Esophagus mucosa (tissue), 1 donor: Measurements from ENCODE around the gene OMP. TPM values are rescaled to one million over a fixed set of nuclear protein-coding genes. Genes with fewer than 3 reads are reported as not detected.

ENCODE experiments used
- ATAC-seq: fragments of 200-7000 bp; cut with Tn5 transposase; one replicate; pipeline ENCODE4 v1.9.1; 2020
- total RNA-seq: library from RNA; stranded (reverse); gene quantifications from one replicate; pipeline ENCODE4 v1.2.4, GENCODE V29; 2023
- donor health status: DM: yes; HTN: yes; CAD: no.

The OMP gene
- total RNA-seq, 1 donor from 2014 or later: not detected

- ATAC-seq: no peak
These were observed 21.8 kb downstream of the OMP start for GRCh38 chr11:77124488-77124887.

GRCh38 chr11:77125191-77125590 is 22.6 kb downstream of the OMP start:
- ATAC-seq: no peak

GRCh38 chr11:77125695-77126094 is 23.1 kb downstream of the OMP start:
- ATAC-seq: no peak

GRCh38 chr11:77126156-77126775 is 23.6 kb downstream of the OMP start:
- ATAC-seq: no peak

DNA sequence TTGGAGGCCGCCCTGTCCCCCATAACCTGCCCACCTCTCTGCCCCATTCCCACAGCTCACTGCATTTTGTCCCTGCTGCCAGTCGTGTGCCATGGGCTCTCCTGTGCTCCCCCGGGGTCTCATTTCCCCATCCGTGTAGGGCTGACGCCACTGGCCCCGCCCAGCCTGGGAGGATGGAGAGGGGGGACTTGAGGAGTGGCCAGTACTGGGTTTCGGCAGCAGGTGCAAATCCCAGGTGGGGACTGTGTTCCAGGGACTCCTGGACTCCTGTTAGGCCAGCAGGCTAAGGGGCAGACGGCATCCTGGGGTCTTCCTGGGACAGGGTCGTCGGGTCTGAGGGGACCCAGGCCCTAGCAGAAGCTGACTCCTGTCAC is 24.2 kb downstream of the OMP start:
- ATAC-seq: peak; percentile 3

DNA sequence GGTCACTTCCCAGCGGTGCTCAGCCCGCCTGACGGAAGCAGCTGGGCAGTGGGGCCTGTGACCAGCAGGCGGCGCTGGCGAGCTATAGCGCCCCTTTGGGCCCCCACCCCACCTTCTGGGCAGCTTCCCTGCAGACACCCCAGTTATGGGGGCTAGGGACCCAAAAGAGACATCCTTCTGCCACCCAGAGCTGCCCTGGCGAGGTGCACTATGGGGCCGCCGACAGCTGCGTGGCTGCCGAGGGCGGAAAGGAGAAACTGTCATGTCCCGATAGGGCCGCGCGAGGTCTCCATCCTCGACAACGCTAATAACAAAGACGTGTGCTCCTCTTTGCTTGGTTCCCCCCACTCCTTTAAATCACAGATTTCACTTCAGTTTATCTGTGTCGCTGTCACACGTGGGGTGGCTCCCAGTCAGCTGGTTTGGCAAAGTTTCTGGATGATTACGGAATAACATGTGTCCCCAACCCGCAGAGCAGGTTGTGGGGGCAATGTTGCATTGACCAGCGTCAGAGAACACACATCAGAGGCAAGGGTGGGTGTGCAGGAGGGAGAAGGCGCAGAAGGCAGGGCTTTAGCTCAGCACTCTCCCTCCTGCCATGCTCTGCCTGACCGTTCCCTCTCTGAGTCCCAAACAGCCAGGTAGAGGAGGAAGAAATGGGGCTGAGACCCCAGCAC is 24.7 kb downstream of the OMP start:
- ATAC-seq: peak; percentile 50

GRCh38 chr11:77127920-77128691 is 25.5 kb downstream of the OMP start, which contains the start of gene MYO7A:
MYO7A (plus strand) TSS chr11:77128246; CDS start chr11:77130635, 2,389 bp downstream.
- peak; percentile 17 for ATAC-seq

DNA sequence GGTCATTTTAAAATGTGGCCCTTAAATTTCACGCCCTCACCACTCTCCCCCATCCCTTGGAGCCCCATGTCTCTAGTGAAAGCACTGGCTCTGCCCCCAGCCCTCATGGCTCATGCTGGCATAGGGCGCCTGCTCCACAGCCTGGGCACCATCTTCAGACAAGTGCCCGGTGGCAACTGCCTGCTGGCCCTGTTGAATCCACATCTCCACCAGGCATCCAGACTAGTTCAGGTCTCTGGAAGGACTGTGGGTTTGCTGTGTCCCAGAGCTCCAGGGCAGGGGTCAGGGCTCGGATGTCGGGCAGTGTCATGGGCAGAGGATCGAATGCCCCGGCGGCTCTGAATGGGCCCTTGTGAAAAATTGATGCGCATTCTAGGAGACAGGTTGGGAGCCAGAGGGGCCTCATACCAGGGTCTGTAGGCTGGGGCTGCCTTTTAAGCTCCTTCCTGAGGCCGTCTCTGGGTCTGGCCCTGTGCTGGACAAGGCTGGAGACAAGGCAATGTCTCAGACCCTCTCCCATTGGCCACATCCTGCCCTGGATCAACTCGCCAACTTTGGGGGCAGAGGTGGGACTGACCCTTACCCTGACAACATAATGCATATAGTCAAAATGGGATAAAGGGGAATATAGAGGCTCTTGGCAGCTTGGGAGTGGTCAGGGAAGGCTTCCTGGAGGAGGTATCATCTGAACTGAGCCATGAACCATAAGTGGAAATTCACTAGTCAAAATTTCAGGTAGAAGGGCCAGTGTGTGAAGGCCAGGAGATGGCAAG is 26.6 kb downstream of the OMP start:
- no peak for ATAC-seq

DNA sequence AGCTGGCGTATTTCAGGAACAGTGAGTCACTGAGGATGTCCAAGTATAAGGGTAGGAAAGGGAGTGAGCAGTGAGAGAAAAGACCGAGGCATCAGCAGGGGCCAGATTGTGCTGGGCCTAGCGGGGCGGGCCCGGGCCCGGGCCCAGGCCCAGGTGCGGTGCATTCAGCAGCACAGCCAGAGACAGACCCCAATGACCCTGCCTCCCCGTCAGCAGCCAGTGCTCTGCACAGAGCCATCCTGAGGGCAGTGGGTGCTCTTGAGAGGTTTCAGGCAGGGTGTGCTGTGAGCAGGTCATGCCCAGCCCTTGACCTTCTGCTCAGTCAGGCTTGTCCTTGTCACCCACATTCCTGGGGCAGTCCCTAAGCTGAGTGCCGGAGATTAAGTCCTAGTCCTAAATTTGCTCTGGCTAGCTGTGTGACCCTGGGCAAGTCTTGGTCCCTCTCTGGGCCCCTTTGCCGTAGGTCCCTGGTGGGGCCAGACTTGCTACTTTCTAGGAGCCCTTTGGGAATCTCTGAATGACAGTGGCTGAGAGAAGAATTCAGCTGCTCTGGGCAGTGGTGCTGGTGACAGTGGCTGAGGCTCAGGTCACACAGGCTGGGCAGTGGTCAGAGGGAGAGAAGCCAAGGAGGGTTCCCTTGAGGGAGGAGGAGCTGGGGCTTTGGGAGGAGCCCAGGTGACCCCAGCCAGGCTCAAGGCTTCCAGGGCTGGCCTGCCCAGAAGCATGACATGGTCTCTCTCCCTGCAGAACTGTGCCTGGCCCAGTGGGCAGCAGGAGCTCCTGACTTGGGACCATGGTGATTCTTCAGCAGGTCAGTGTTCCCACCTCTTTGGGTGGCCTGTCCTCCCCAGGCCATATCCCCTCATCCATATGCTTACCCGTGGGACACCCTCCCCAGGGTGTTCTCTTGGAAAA is 27.5 kb downstream of the OMP start:
- no peak for ATAC-seq

DNA sequence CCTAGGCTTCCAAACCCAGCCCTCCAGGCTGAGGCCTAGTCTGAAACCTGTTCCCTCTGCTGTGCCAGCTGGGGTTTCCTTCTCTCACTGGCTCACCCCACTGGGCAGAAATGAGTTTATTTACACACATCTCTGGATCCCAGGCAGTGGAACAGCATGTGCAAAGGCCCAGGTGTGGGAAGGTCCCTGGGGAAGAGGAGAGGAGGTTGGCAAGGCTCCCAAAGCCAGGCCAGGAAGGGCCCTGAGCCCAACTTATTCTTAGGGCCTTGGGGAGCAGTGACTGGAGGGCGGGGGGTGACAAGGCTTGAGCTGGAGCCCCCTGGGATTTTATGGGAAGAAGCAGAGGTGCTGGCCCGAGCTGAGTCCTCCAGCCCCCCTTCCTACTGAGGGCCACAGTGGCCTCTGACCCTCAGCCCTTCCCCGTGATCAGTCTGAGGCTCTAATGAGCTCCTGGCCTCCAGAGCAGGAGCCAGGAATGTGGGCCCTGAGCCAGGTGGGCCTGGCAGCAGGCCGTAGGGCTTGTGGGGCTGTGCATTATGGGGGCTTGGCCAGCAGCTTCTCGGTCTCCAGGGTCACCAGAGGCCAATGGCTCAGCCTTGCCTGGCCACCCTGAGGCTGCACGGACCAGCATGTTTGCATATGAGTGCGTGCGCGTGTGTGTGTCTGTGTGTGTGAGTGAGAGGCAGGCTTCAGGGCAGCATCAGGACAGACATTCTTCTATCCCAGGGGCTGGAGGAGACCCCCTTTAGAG is 28.3 kb downstream of the OMP start:
- ATAC-seq: no peak

DNA sequence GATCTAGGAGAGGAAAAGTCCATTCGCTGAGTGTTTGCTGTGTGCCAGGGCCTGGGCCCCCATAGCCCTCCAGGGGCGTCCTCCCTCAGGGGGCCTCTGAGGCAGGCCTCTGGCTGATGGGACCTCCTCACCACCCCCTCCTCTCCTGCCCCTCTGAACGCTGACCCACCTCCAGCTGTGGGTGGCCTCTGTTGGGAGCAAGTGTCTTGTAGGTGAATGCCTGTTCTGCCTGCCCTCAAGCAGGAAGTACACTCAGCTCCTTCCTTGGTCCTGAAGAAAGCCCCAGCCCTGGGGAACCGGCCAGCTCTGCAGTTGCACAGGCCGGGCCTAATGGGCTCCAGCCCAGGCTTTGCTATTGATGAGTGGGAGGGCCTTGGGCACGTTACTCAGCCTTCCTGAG is 28.9 kb downstream of the OMP start:
- no peak for ATAC-seq

- ATAC-seq: no peak
These were observed 32.4 kb downstream of the OMP start for GRCh38 chr11:77135069-77135468.

- no peak for ATAC-seq
These were observed 33.4 kb downstream of the OMP start for GRCh38 chr11:77136074-77136473.

GRCh38 chr11:77136784-77137420 is 34.3 kb downstream of the OMP start:
- ATAC-seq: no peak

DNA sequence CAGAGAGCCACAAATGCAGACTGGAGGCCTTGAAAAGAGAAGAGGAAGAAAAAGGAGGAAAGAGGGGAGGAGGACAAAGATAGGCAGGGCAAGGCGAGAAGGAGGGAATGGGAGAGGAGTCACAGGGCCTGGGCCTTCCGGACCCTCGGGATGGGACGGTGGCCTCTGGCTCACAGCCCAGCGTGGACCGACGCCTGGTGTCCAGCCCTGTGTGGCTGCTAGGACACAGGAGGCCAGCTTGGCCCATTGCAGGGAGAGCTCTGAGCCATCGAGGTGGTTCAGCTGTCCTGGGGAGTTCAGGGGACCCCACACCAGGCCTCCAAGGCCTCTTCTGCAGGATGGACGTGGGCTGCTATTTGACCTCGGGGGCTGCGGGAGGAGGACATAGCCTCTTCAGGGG is 34.8 kb downstream of the OMP start:
- no peak for ATAC-seq

DNA sequence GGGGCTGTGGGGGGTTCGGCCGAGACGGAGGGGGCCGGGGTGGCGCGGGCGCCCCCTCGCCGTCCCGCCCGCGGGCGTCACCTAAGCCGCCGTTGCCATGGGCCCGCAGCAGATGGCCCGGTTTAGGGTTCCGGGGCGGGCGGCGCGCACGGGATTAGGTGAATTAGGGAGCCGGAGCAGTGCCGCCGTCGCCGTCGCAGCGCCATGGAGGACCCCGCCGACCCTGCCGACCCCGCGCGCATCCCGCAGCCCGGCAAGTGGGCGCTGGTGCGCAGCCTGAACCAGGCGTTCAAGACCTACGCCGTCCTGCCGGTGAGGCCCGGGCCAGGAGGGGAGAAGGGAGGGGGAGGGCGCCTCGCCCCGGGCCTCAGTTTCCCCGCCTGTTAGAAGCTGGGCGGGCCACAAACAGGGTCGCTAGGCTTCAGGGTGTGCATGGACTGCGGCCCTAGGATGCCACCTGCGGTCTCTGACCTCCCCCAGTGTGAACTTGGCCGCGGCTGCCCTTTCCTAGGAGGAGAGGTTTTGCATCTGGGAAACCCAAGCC is 35.5 kb downstream of the OMP start:
- ATAC-seq: no peak

GRCh38 chr11:77139201-77139600 is 36.6 kb downstream of the OMP start:
- ATAC-seq: no peak

GRCh38 chr11:77140231-77140851 is 37.7 kb downstream of the OMP start:
- ATAC-seq: no peak

DNA sequence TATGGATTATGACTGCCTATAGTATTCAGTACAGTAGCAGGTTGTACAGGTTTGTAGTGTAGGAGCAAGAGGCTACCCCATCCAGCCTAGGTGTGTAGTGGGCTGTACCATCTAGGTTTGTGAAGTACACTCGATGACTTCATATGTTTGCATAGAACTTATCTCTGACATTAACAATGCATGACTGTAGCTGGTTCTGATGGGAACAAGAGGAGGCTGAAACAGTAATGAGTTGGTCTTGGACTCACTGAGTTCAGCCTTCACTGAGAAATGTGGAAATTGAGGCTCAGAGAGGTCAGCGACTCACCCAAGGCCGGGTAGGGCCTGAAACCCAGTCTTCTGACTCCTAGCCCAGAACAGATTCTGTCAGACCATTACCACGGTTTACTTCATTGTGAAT is 38.4 kb downstream of the OMP start:
- ATAC-seq: peak; percentile 93

DNA sequence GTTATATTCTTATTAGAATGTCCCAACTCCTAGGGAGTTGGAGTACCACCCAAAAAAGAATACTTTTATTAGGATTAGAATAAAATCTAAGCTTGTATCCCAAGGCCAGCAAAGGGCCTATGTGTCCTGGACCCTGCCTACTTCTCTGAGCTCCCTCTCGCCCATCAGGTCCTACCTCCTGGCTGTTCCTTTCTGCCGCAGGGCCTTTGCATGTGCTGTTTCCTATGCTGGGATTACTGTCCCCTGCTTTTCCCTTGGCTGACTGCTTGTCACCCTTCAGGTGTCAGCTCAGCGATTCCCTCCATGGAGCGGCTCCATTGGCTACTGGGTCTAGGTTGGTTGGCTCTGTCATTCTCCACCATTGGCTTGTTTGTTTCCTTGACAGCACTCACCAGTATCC is 38.8 kb downstream of the OMP start:
- ATAC-seq: no peak
